ENCODE results near the gene HOXD8. TPM values are rescaled to one million over a fixed set of nuclear protein-coding genes. Genes with fewer than 3 reads are reported as not detected.

HOXD8 gene
- total and polyA plus RNA-seq, 3 donors from 2014 or later: 36.6 to 41.2 (median 39.8) TPM

GRCh38 chr2:176160986-176161824, 31.7 kb downstream of the HOXD8 start:
- Histone ChIP-seq H3K27ac (no peak overlapping the region), H3K4me1 (peaks cover 3% of the 10 kb centered on the region), H3K36me3 (ENCODE audit: low read depth, missing control alignments) (no peaks in the 10 kb centered on the region), H3K9me3 (no peaks in the 10 kb centered on the region), H3K27me3 (no peaks in the 10 kb centered on the region), H3K4me3 (peak overlapping the region in 1 of 2 donors; percentile 56)
- no peak for DNase-seq
- 43 to 64% methylated on average over 22 of the region's 22 CpGs for WGBS, 2 donors
- intact Hi-C loops (cut with DNase I; ENCODE audit: low total_unique reads): no loop called here
- TF ChIP-seq POLR2A (IDR thresholded peaks at IDR 0.05): no peak
- TF ChIP-seq CTCF (IDR thresholded peaks at IDR 0.05): no peak

GRCh38 chr2:176161825-176162626, 32.5 kb downstream of the HOXD8 start:
- no peaks in the 10 kb centered on the region for H3K27me3 ChIP-seq
- H3K36me3 ChIP-seq (ENCODE audit: low read depth, missing control alignments): no peaks in the 10 kb centered on the region
- H3K9me3 ChIP-seq: no peaks in the 10 kb centered on the region
- H3K27ac ChIP-seq: peak overlapping the region in 1 of 2 donors; percentile 58
- DNase-seq: no peak
- TF ChIP-seq CTCF (IDR thresholded peaks at IDR 0.05): no peak
- TF ChIP-seq POLR2A (IDR thresholded peaks at IDR 0.05): no peak
- H3K4me3 ChIP-seq: peak overlapping the region in 1 of 2 donors; percentile 7
- 35 to 36% methylated on average over 17 to 22 of the region's 22 CpGs for WGBS, 2 donors
- intact Hi-C loops (cut with DNase I; ENCODE audit: low total_unique reads): no loop called here
- H3K4me1 ChIP-seq: peaks cover 3% of the 10 kb centered on the region

DNA sequence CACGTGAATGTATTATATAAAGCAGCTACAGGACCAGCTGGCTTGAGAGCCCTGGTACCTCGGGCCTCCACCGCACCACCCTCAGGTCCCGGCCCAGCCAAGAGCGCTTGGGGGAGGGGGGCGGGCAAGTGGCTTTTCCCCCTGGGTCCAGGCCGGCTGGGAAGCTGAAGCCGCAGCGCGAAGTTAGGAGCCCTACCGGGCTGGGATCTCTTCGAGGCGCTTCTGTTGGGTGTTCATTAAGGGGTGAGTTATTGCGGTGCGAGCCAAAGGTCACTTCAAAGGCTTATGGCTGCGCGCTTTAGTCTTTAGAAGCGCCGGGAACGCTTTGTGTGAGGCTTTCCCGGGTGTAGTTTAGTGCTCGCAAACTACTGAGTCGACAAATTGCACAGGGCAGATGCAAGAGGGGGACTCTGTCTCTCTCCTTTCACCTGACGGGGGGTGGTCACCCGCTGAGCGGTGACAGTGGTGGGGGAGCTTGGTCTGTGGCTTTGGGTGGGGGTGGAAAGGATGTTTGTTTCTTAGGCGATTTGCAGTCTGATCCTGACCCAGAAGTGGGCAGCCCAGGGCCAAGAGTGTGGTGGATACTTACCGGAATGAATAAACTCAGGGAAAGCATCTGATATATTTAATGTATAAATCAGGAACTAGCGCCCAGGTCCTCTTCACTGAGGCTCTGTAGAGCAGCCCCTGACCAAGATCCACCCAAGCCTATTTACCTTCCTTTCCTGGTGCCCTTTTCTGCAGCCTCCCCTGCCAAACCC, 33.6 kb downstream of the HOXD8 start:
- Histone ChIP-seq H3K27ac (no peak overlapping the region), H3K36me3 (ENCODE audit: low read depth, missing control alignments) (no peaks in the 10 kb centered on the region)
- intact Hi-C loops (cut with DNase I; ENCODE audit: low total_unique reads): no loop called here

DNA sequence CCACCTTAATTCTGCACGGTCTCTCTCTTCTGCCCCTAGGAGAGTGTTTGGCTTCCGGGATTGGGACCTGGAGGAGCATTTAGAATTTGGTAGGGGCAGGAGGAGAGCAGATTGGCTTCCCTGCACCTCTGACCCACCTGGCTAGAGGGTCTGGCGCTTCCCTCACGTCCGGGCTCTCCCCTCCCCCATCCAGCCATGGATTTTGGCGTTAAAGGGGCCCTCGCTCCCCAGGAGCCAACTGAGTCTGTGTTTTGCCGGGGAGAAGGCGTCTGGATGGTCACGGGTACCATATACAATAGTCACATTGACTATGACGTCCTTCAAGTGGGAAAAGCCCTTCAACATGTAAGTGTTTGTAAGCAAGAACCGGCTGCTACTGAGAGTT, 34.2 kb downstream of the HOXD8 start:
- no peaks in the 10 kb centered on the region for H3K27me3 ChIP-seq
- intact Hi-C loops (cut with DNase I; ENCODE audit: low total_unique reads): no loop called here
- no peaks in the 10 kb centered on the region for H3K9me3 ChIP-seq
- no peak for DNase-seq
- WGBS, 2 donors: 56 to 69% methylated on average over 12 of the region's 12 CpGs
- no peak overlapping the region for H3K4me3 ChIP-seq
- H3K27ac ChIP-seq: no peak overlapping the region
- TF ChIP-seq CTCF (IDR thresholded peaks at IDR 0.05) (no peak), POLR2A (IDR thresholded peaks at IDR 0.05) (no peak)
- H3K4me1 ChIP-seq: peaks cover 3% of the 10 kb centered on the region
- no peaks in the 10 kb centered on the region for H3K36me3 ChIP-seq (ENCODE audit: low read depth, missing control alignments)

More for the DNA sequence above, 33.6 kb downstream of the HOXD8 start:
- peak overlapping the region in 1 of 2 donors; percentile 7 for H3K4me3 ChIP-seq
- TF ChIP-seq POLR2A (IDR thresholded peaks at IDR 0.05): no peak
- TF ChIP-seq CTCF (IDR thresholded peaks at IDR 0.05): no peak
- H3K27me3 ChIP-seq: no peaks in the 10 kb centered on the region
- no peaks in the 10 kb centered on the region for H3K9me3 ChIP-seq
- no peak for DNase-seq
- H3K4me1 ChIP-seq: peaks cover 3% of the 10 kb centered on the region
- 38 to 56% methylated on average over 28 to 29 of the region's 29 CpGs for WGBS, 2 donors

Data from testis (tissue), 3 donors.